Fibroblast of mammary gland (primary cell): Measurements from ENCODE around the gene PTPN3.

ENCODE experiments used
- DNase-seq: peaks from one replicate; pipeline ENCODE4 v3.0.0-alpha.2; 2010; ENCODE audit warnings: low read depth
- H3K4me3 ChIP-seq: 2 replicates; pipeline ENCODE4 v1.5.1; 2011; ENCODE audit warnings: low read depth, mild to moderate bottlenecking, low read length, moderate library complexity; ENCODE audit not compliant: control insufficient read depth
- CTCF ChIP-seq: conservative IDR thresholded peaks from 2 replicates; pipeline ENCODE4 v1.5.1; 2011; ENCODE audit warnings: low read depth, low read length, inconsistent platforms; ENCODE audit not compliant: control insufficient read depth, insufficient read depth

PTPN3 gene

GRCh38 chr9:109416135-109416706 is 81.9 kb downstream of the PTPN3 start:
- no peak overlapping the region for H3K4me3 ChIP-seq
- no peak for DNase-seq
- TF ChIP-seq CTCF = no peak

- H3K4me3 ChIP-seq = no peak overlapping the region
- DNase-seq = no peak
- no peak for TF ChIP-seq CTCF
Observed at GRCh38 chr9:109414125-109414785, 83.9 kb downstream of the PTPN3 start.

GRCh38 chr9:109411798-109412352 is 86.2 kb downstream of the PTPN3 start:
- DNase-seq = peak; percentile 62
- H3K4me3 ChIP-seq = no peak overlapping the region
- peak; percentile 86 for TF ChIP-seq CTCF

GRCh38 chr9:109411069-109411761 is 86.9 kb downstream of the PTPN3 start:
- no peak for DNase-seq
- H3K4me3 ChIP-seq = no peak overlapping the region

GRCh38 chr9:109409773-109410397 is 88.2 kb downstream of the PTPN3 start:
- TF ChIP-seq CTCF = no peak
- H3K4me3 ChIP-seq = no peak overlapping the region
- DNase-seq = no peak

More at GRCh38 chr9:109411069-109411761, 86.9 kb downstream of the PTPN3 start:
- TF ChIP-seq CTCF = no peak

GRCh38 chr9:109408759-109409462 is 89.2 kb downstream of the PTPN3 start:
- no peak for DNase-seq
- H3K4me3 ChIP-seq = no peak overlapping the region
- TF ChIP-seq CTCF = no peak
